ENCODE measurements around the gene OPCML. TPM values are rescaled to one million over a fixed set of nuclear protein-coding genes. Genes with fewer than 3 reads are reported as not detected.

OPCML gene
- total RNA-seq, 2 donors from 2014 or later, result not detected

DNA sequence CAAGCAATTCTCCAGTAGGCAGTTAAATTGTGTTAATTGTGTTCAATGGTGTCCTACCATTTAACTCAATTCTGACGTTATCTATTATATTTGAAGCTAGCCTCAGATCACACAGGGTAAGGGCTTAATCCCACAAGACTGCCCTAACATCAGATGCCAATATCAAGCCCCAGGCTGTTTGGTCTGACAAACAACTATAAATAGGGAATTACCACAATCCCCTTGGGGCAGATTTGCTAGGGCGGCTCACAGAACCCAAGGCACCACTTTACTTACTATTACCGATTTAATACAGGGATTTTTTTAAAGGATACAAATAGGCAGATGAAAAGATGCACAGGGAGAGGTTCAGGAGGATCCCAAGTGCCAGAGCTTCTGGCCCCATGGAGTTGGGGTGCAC, 678.4 kb downstream of the OPCML start:
- DNase-seq (ENCODE audit: low spot score), result no peak
- ATAC-seq, result no peak
- Mint-ChIP-seq H3K9me3 (peaks cover 8% of the 10 kb centered on the region), H3K4me1 (ENCODE audit: low read depth in 2 of 2) (no peaks in the 10 kb centered on the region), H3K36me3 (no peaks in the 10 kb centered on the region), H3K4me3 (no peak overlapping the region), H3K27ac (no peak overlapping the region), H3K27me3 (no peaks in the 10 kb centered on the region)

DNA sequence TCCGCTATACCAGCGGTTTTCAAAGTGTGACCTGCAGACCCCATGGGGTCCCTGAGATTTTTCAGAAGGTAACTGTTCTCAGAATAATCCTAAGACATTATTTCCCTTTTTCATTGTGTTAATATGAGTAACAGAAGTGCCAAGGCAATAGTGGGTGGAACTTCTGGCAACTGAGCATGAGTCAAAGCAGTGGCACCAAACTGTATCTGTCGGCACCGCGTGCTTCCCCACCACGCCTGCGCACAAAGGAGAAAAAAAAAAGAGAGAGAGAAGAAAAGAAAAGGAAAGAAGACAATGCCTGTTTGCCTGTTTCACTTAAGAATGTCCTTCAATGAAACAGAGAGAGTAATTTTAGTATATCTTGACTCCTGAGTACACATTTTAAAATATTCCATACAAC, 679.9 kb downstream of the OPCML start:
- Mint-ChIP-seq H3K4me3 (no peak overlapping the region), H3K27ac (no peak overlapping the region), H3K27me3 (no peaks in the 10 kb centered on the region), H3K36me3 (no peaks in the 10 kb centered on the region), H3K4me1 (ENCODE audit: low read depth in 2 of 2) (no peaks in the 10 kb centered on the region), H3K9me3 (peaks cover 12% of the 10 kb centered on the region)
- no peak for DNase-seq (ENCODE audit: low spot score)
- ATAC-seq, result no peak

DNA sequence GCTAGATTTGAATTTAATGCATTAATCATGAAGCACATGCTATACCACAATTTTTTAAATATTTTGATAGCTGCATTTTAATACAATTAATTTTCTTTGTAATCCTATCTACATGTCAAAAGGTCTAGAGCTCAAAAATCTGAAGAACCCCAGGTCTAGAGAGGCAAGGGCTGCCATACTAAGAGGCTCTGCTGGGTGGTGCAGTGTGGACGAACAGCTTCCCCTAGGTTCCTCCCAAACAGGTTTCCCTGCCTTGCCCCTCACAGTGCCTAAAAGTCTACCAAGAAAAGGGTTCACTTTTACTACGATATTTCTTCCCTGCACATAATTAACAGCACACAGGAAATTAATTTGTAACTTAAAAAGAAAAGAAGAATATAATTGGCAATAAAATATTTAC, 681.1 kb downstream of the OPCML start:
- no peak for ATAC-seq
- Mint-ChIP-seq H3K27me3 (no peaks in the 10 kb centered on the region), H3K4me1 (ENCODE audit: low read depth in 2 of 2) (no peaks in the 10 kb centered on the region), H3K36me3 (no peaks in the 10 kb centered on the region), H3K9me3 (peaks cover 9% of the 10 kb centered on the region), H3K4me3 (no peak overlapping the region), H3K27ac (no peak overlapping the region)
- no peak for DNase-seq (ENCODE audit: low spot score)

DNA sequence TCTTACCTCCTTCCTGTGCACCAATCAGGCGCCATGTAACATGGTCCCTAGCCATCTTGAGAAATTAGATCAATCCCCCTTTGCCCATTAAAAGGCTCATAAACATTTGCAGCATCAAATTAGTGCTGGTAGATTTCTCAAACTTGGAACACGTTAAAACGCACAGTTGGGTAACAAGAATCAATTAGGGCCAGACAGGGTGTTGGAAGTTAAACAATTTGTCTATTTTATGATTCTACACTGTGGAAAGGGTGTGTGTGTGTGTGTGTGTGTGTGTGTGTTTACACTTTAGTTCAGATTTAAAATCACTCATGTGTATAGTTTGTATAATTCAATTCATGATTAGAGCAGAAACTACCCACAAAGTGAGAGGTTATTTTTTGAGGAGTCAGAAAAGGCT, 682.0 kb downstream of the OPCML start:
- Mint-ChIP-seq H3K4me3 (no peak overlapping the region), H3K4me1 (ENCODE audit: low read depth in 2 of 2) (no peaks in the 10 kb centered on the region), H3K27ac (no peak overlapping the region), H3K27me3 (no peaks in the 10 kb centered on the region), H3K36me3 (no peaks in the 10 kb centered on the region), H3K9me3 (peaks cover 9% of the 10 kb centered on the region)
- no peak for ATAC-seq
- DNase-seq (ENCODE audit: low spot score), result no peak

DNA sequence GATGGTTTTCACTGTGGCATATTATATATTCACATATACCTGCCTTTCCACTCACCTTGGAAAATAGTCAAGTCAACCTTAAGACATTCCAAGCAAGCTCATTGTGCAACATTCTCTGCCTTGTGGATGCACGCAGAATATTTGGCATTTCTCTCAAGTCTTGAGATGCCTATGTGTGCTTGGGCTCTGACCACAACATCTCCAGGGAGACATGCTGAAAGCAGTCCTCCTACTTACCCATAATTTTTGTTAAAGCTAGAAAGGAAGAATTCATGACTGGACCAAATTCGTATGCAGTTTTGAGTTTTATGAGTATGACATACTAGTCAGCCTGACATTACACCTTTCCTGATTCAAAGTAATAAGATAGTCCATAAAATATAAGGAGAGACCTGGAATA, 684.0 kb downstream of the OPCML start:
- DNase-seq (ENCODE audit: low spot score) (no peak), ATAC-seq (no peak)
- Mint-ChIP-seq H3K4me1 (ENCODE audit: low read depth in 2 of 2) (no peaks in the 10 kb centered on the region), H3K4me3 (no peak overlapping the region), H3K27me3 (no peaks in the 10 kb centered on the region), H3K36me3 (no peaks in the 10 kb centered on the region), H3K27ac (no peak overlapping the region), H3K9me3 (peaks cover 13% of the 10 kb centered on the region)

DNA sequence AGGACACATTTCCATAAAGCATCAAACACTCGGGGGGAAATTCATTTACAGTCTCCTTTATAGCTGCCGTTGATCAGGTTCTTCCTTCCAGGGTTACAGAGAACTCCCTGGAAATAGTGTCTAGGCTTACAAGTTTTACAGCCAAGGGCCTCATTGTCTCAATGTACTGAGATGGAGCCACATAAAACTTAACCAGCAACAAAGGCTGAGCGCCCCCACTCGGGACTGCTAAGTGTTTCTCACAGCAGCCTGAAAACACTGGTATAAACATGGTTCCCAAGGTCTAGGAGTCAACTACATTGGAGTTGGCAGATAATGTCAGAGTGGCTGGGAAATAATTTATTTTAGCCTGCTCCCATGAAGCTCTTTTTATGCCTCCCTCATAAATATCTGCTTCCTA, 686.2 kb downstream of the OPCML start:
- Mint-ChIP-seq H3K27ac (no peak overlapping the region), H3K9me3 (peaks cover 13% of the 10 kb centered on the region), H3K4me1 (ENCODE audit: low read depth in 2 of 2) (no peaks in the 10 kb centered on the region), H3K27me3 (no peaks in the 10 kb centered on the region), H3K4me3 (no peak overlapping the region), H3K36me3 (no peaks in the 10 kb centered on the region)
- DNase-seq (ENCODE audit: low spot score) (no peak), ATAC-seq (no peak)

DNA sequence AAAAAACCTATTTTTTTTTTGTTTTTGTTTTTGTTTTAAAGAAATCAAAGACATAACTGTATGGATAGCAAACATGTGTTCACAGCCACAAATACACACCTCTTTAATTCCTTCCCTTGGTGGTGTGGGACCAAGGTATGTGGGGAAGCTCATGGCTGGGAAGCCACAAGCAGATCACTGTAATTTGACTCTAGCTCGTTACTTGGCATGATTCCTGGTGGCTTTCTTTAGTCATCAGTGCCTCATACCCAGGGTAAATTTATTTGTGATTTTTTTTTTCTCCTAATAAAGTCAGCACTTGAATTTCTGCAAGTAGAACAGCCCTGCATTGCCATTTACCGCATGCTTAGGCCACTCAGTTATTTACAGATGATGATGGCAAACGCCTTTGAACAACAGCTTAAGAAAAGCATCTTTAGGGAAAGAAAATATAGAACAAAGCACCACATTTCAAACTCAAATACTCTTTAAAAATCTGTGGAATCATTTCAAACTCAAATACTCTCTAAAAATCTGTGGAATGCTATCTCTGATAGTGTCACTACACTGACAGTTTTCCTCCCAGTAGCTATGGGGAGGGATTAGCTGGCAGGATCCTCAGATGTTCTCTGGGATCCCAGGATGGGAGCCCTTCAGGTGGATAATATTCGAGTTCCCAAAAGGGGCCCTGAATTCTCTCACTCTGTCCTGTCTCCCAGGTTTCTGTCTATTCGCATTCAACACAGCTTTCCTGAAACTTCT, 687.2 kb downstream of the OPCML start:
- no peaks in the 10 kb centered on the region for H3K4me1 Mint-ChIP-seq (ENCODE audit: low read depth in 2 of 2)
- no peak overlapping the region for H3K27ac Mint-ChIP-seq
- H3K27me3 Mint-ChIP-seq, result no peaks in the 10 kb centered on the region
- H3K4me3 Mint-ChIP-seq, result no peak overlapping the region
- no peak for DNase-seq (ENCODE audit: low spot score)
- peaks cover 13% of the 10 kb centered on the region for H3K9me3 Mint-ChIP-seq
- ATAC-seq, result no peak
- H3K36me3 Mint-ChIP-seq, result no peaks in the 10 kb centered on the region

DNA sequence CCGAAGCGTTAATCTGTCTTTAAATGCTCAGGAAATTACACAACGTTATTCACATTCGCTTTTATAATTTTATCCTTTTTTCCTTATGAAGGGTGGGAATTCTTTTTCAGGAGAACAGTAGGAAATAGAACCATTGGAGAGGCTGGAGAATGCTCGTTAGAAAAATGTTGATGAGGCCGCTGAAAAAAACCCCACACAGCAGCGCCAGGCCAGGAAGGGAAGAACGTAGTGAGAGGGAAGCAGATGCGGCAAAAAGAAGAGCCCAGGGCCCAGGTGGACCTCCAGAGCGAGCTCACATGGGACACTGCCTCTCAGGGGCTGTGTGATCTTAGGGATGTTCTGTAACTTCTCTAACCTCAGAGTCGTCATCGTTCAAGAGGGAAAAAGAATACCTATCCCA, 691.6 kb downstream of the OPCML start:
- DNase-seq (ENCODE audit: low spot score), result no peak
- Mint-ChIP-seq H3K27ac (no peak overlapping the region), H3K36me3 (no peaks in the 10 kb centered on the region), H3K27me3 (no peaks in the 10 kb centered on the region), H3K4me3 (no peak overlapping the region), H3K4me1 (ENCODE audit: low read depth in 2 of 2) (no peaks in the 10 kb centered on the region), H3K9me3 (peaks cover 11% of the 10 kb centered on the region)
- ATAC-seq, result no peak

DNA sequence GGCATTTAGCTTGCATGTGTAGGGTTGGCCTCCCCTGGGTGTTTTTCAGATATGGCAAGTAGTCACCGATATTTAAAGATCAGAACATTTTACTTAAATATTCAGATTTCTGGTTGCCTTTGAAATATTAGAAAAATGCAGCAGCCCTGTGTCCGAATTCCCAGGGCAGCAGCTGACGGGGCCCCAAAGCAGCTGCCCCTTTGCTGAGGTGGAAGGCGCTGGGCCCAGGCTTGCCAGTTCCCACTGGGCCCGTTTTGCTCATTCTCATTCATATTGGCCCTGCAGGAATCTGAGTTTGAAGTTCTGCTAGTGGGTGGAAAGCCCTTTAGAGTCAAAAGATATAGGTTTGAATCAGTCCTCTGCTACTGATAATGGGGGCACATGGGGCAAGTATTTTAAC, 692.1 kb downstream of the OPCML start:
- Mint-ChIP-seq H3K9me3 (peaks cover 11% of the 10 kb centered on the region), H3K4me1 (ENCODE audit: low read depth in 2 of 2) (no peaks in the 10 kb centered on the region), H3K27me3 (no peaks in the 10 kb centered on the region), H3K27ac (no peak overlapping the region), H3K36me3 (no peaks in the 10 kb centered on the region), H3K4me3 (no peak overlapping the region)
- DNase-seq (ENCODE audit: low spot score), result no peak
- ATAC-seq, result no peak

DNA sequence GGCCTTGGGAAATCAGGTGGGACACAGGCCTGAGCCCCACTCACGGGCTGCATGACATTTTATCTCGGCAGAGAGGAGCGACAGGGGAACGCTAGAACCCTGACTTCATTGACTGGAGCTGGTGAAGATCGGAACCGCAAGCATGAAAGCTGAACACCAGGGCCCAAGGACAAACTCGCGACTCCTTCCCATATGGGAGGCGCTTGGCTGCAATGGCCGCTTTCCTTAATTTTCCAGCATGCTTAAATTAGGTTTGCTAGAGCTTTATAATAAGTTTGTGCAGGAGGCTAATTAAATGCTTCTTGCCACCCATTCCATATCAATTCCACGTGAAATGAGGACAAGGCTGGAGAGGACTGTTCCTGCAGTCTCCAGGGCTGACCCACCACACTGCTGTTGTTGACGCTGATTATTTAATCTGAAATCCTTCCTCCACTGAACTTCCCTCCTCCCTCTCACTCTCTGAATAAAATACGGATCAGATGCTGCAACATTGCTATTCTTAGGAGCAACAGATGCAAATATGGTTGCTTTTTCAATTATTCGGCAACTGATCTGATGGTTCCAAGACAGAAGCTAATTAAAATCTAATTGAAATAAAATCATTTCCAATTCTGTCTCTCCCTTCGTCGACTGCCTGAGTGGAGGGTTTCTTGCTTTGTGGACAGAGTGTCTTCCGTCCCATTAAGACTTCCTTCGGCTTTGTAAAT, 692.9 kb downstream of the OPCML start:
- Mint-ChIP-seq H3K27ac (no peak overlapping the region), H3K9me3 (peaks cover 11% of the 10 kb centered on the region), H3K27me3 (no peaks in the 10 kb centered on the region), H3K4me1 (ENCODE audit: low read depth in 2 of 2) (no peaks in the 10 kb centered on the region), H3K36me3 (no peaks in the 10 kb centered on the region), H3K4me3 (no peak overlapping the region)
- no peak for ATAC-seq
- no peak for DNase-seq (ENCODE audit: low spot score)

DNA sequence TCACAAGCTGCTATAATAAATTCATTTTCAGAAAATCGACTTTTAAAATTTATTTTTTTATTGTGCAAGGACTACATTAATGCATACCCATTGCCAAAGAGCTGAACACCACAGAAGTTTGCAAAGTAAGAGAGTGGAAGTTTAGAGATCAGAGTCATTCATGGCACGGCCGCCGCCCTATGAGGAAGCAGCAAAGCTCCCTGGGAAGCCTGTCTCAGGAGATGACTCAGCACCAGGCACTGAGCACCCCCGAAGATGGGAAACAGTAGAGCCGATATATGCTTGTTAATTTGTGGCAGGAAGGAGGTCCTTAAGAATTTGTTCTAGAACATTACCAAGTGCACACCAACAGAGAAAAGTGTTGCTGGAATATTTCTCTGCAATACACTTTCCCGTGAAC, 693.7 kb downstream of the OPCML start:
- DNase-seq (ENCODE audit: low spot score) (no peak), ATAC-seq (no peak)
- Mint-ChIP-seq H3K27ac (no peak overlapping the region), H3K36me3 (no peaks in the 10 kb centered on the region), H3K27me3 (no peaks in the 10 kb centered on the region), H3K4me3 (no peak overlapping the region), H3K9me3 (peaks cover 7% of the 10 kb centered on the region), H3K4me1 (ENCODE audit: low read depth in 2 of 2) (no peaks in the 10 kb centered on the region)

DNA sequence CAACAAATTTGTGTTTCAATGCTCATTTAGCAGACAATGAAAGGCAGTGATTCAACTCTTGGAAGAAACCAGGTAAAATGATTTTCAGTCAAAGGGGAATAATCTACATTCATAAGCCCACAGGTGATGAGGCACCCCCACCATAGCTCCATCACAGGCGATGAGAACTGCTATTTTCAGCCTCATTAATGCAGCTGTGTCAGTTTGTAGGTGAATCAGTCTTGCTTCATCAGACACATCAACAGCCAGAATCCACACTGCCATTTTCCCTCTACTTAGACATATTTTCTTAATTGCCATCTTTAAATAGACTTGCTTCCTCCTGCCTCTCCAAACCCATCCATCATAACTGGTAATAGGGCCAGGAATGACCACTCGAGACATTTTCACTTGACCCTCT, 701.0 kb downstream of the OPCML start:
- Mint-ChIP-seq H3K9me3 (no peaks in the 10 kb centered on the region), H3K4me1 (ENCODE audit: low read depth in 2 of 2) (no peaks in the 10 kb centered on the region), H3K27me3 (no peaks in the 10 kb centered on the region), H3K4me3 (no peak overlapping the region), H3K36me3 (no peaks in the 10 kb centered on the region), H3K27ac (no peak overlapping the region)
- ATAC-seq (no peak), DNase-seq (ENCODE audit: low spot score) (no peak)

DNA sequence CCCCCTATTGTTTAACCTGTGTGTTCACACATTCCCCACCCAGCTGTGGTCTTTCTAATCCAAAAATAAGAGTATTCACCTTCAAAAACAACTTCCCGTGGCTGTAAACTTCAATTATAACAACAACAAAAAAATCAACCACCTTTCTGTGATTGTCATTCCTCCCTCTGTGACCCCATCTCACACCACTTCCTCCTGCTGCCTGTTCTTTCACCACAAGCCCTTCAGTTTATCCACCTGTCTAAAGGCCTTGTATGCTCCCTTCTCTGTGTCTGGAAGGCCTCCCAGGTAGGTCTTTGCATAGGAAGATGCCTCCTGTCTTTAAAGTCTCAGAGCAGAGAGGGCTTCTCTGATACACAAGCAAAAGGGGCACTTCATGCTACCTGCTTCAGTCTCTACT, 707.7 kb downstream of the OPCML start:
- H3K4me3 Mint-ChIP-seq, result no peak overlapping the region

DNA sequence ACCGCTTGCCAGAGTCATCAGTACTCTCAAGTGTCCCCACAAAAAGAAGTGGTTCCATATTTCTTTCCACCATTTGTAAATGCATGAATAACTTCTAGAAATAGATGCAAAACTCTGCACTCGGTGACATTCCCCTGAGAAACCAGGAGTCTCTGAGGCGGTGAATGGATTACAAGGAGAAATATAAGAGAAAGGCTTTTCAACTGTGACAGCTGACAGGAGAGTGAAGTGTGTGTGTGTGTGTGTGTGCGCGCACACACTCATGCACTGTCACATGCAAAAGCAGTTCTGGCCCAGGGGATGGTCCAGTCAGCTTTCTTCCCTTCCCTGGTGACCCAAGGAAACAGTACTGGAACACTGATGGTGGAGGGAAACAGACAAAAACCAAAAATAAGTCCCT, 710.0 kb downstream of the OPCML start:
- Mint-ChIP-seq H3K36me3 (no peaks in the 10 kb centered on the region), H3K4me3 (no peak overlapping the region), H3K4me1 (ENCODE audit: low read depth in 2 of 2) (no peaks in the 10 kb centered on the region), H3K27ac (no peak overlapping the region), H3K27me3 (no peaks in the 10 kb centered on the region), H3K9me3 (no peaks in the 10 kb centered on the region)
- ATAC-seq (no peak), DNase-seq (ENCODE audit: low spot score) (no peak)

More for the DNA sequence above, 707.7 kb downstream of the OPCML start:
- H3K4me1 Mint-ChIP-seq (ENCODE audit: low read depth in 2 of 2), result no peaks in the 10 kb centered on the region
- H3K36me3 Mint-ChIP-seq, result no peaks in the 10 kb centered on the region
- no peak overlapping the region for H3K27ac Mint-ChIP-seq
- H3K9me3 Mint-ChIP-seq, result no peaks in the 10 kb centered on the region
- no peak for DNase-seq (ENCODE audit: low spot score)
- H3K27me3 Mint-ChIP-seq, result no peaks in the 10 kb centered on the region
- ATAC-seq, result no peak

DNA sequence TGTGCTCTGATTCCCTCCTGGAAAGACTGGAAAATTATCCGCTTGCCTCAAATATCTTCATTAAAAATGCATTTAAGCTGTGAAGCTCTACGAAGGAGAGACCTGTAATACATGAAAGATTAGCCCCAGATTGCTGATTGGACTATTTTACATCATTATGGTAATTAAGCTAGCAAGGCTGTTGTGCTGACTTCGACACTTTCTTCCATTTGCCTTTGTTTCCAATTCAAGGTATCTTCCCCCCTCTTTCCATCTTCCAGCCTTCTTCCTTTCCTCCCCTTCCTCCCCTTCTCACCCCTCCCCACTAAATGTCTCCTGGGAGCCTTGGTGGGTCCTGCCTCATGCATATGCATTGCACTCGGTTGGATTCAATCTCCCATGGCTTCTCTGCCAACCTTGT, 710.8 kb downstream of the OPCML start:
- no peaks in the 10 kb centered on the region for H3K36me3 Mint-ChIP-seq
- H3K4me3 Mint-ChIP-seq, result no peak overlapping the region
- no peaks in the 10 kb centered on the region for H3K9me3 Mint-ChIP-seq
- H3K27me3 Mint-ChIP-seq, result no peaks in the 10 kb centered on the region
- ATAC-seq (no peak), DNase-seq (ENCODE audit: low spot score) (no peak)
- no peaks in the 10 kb centered on the region for H3K4me1 Mint-ChIP-seq (ENCODE audit: low read depth in 2 of 2)
- no peak overlapping the region for H3K27ac Mint-ChIP-seq
